SU-DHL-6 (cell line): ENCODE results near the gene MYDGF.

Experiments
- H2AFZ ChIP-seq: fragments of 200-600 bp; sonication (generic); 2 replicates; pipeline ENCODE4 v1.6.1; 2014; ENCODE audit warnings: low read depth, mild to moderate bottlenecking, moderate library complexity, mixed read lengths, antibody characterized with exemption, low read length; ENCODE audit not compliant: severe bottlenecking
- H3F3A ChIP-seq: fragments of 200-600 bp; shearing (Covaris generic); 2 replicates; pipeline ENCODE4 v1.6.0; 2016; ENCODE audit warnings: antibody characterized with exemption, mild to moderate bottlenecking; ENCODE audit not compliant: insufficient read depth
- H3K27ac ChIP-seq: fragments of 200-600 bp; sonication (generic); 2 replicates; pipeline ENCODE4 v1.5.1; 2016; ENCODE audit warnings: low read depth, mild to moderate bottlenecking, low read length, moderate library complexity, mixed read lengths
- H3K27me3 ChIP-seq: fragments of 200-600 bp; sonication (generic), shearing (Covaris generic); 2 replicates; pipeline ENCODE4 v1.6.0; 2014; ENCODE audit warnings: mild to moderate bottlenecking, low read length
- H3K36me3 ChIP-seq: fragments of 200-600 bp; sonication (generic); 2 replicates; pipeline ENCODE4 v1.6.1; 2014; ENCODE audit warnings: mild to moderate bottlenecking, low read length, mixed read lengths
- H3K4me2 ChIP-seq: fragments of 300-600, 200-600 bp; shearing (Covaris generic), sonication (generic); 2 replicates; pipeline ENCODE4 v1.6.0; 2014; ENCODE audit warnings: low read length, low read depth, mild to moderate bottlenecking; ENCODE audit not compliant: poor library complexity, severe bottlenecking
- H3K4me3 ChIP-seq: fragments of 200-600 bp; sonication (generic); 2 replicates; pipeline ENCODE4 v1.5.1; 2014; ENCODE audit warnings: antibody characterized with exemption, low read length, mild to moderate bottlenecking, mixed read lengths; ENCODE audit not compliant: insufficient read depth, poor library complexity, severe bottlenecking
- H3K79me2 ChIP-seq: fragments of 200-600 bp; sonication (generic); 2 replicates; pipeline ENCODE4 v1.6.1; 2014; ENCODE audit warnings: mild to moderate bottlenecking, low read length, moderate library complexity; ENCODE audit not compliant: insufficient read depth
- H3K9ac ChIP-seq: fragments of 200-600 bp; sonication (generic); 2 replicates; pipeline ENCODE4 v1.7.0; 2014; ENCODE audit warnings: mild to moderate bottlenecking, low read length
- H3K9me2 ChIP-seq: fragments of 200-600 bp; sonication (generic); replicated peaks from 2 replicates; pipeline ENCODE4 v1.6.1; 2014; ENCODE audit warnings: low read length; ENCODE audit not compliant: insufficient read depth
- H3K9me3 ChIP-seq: fragments of 200-600 bp; sonication (generic); 2 replicates; pipeline ENCODE4 v1.6.1; 2014; ENCODE audit warnings: low read length, mixed read lengths; ENCODE audit not compliant: insufficient read depth
- H4K20me1 ChIP-seq: fragments of 200-600 bp; sonication (generic); 2 replicates; pipeline ENCODE4 v1.6.1; 2014; ENCODE audit warnings: low read depth, mild to moderate bottlenecking, antibody characterized with exemption, low read length, moderate library complexity, mixed read lengths
- EZH2phosphoT487 ChIP-seq: fragments of 200-600 bp; sonication (generic), shearing (Covaris generic); conservative IDR thresholded peaks from 2 replicates; pipeline ENCODE4 v1.6.1; 2018; ENCODE audit warnings: mild to moderate bottlenecking, antibody characterized with exemption, low read length, moderate library complexity, mixed read lengths
- TF ChIP-seq, protein P1 (sequence below): fragments of 200-600 bp; sonication (generic); IDR thresholded peaks from one replicate; pipeline ENCODE4 v1.5.1; 2017; ENCODE audit warnings: antibody characterized with exemption, mild to moderate bottlenecking, low read length, moderate library complexity; ENCODE audit not compliant: insufficient read depth, poor library complexity, severe bottlenecking

Gene MYDGF

DNA sequence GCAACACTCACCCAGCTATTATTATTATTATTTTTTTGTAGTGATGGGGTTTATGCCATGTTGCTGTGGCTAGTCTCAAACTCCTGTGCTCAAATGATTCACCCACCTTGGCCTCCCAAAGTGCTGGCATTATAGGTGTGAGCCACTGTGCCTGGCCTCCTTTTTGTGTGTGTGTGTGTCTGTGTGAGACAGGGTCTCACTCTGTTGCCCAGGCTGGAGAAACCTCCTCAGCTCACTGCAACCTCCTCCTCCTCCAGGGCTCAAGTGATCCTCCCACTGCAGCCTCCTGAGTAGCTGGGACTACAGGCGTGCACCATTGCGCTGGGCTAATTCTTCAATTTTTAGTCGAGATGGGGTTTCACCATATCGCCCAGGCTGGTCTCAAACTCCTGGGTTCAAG lies 3.6 kb upstream of the MYDGF start:
- H3K9me2 ChIP-seq = no peaks in the 10 kb centered on the region
- H3K4me3 ChIP-seq = no peak overlapping the region
- no peaks in the 10 kb centered on the region for H4K20me1 ChIP-seq
- no peaks in the 10 kb centered on the region for H3K36me3 ChIP-seq
- H3K9ac ChIP-seq = no peak overlapping the region
- H3K79me2 ChIP-seq = peaks cover 13% of the 10 kb centered on the region; the same call in 1 of the 2 replicates
- H3F3A ChIP-seq = peaks cover 22% of the 10 kb centered on the region
- no peak overlapping the region for H3K27ac ChIP-seq
- no peak overlapping the region for H2AFZ ChIP-seq
- H3K4me2 ChIP-seq = no peak overlapping the region
- TF ChIP-seq EZH2phosphoT487 = no peak
- TF ChIP-seq, protein P1, sequence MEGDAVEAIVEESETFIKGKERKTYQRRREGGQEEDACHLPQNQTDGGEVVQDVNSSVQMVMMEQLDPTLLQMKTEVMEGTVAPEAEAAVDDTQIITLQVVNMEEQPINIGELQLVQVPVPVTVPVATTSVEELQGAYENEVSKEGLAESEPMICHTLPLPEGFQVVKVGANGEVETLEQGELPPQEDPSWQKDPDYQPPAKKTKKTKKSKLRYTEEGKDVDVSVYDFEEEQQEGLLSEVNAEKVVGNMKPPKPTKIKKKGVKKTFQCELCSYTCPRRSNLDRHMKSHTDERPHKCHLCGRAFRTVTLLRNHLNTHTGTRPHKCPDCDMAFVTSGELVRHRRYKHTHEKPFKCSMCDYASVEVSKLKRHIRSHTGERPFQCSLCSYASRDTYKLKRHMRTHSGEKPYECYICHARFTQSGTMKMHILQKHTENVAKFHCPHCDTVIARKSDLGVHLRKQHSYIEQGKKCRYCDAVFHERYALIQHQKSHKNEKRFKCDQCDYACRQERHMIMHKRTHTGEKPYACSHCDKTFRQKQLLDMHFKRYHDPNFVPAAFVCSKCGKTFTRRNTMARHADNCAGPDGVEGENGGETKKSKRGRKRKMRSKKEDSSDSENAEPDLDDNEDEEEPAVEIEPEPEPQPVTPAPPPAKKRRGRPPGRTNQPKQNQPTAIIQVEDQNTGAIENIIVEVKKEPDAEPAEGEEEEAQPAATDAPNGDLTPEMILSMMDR = no peak
- no peaks in the 10 kb centered on the region for H3K9me3 ChIP-seq
- H3K27me3 ChIP-seq = no peaks in the 10 kb centered on the region

DNA sequence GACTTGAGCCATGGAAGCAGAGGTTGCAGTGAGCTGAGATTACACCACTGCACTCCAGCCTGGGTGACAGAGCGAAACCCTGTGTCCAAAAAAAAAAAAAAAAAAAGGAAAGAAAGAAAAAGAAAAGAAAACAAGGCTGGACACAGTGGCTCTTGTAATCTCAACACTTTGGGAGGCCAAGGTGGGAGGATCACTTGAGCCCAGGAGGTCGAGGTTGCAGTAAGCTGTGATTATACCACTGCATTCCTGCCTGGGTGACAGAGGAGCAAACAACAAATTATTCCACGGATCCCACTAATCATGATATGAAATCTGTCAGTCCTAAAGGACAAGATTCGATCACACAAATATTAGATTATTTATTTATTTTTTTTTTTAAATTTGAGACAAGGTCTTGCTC lies 3.1 kb upstream of the MYDGF start:
- TF ChIP-seq, protein P1 = no peak
- TF ChIP-seq EZH2phosphoT487 = no peak
- H3K79me2 ChIP-seq = peaks cover 15% of the 10 kb centered on the region; the same call in 1 of the 2 replicates
- no peak overlapping the region for H3K4me2 ChIP-seq
- no peak overlapping the region for H3K27ac ChIP-seq
- H2AFZ ChIP-seq = no peak overlapping the region
- H3K9me2 ChIP-seq = no peaks in the 10 kb centered on the region
- H3K9me3 ChIP-seq = no peaks in the 10 kb centered on the region
- H3K9ac ChIP-seq = no peak overlapping the region
- no peaks in the 10 kb centered on the region for H4K20me1 ChIP-seq
- H3F3A ChIP-seq = peaks cover 22% of the 10 kb centered on the region
- no peaks in the 10 kb centered on the region for H3K27me3 ChIP-seq
- peaks cover 2% of the 10 kb centered on the region; the same call in 1 of the 2 replicates for H3K36me3 ChIP-seq
- H3K4me3 ChIP-seq = no peak overlapping the region

DNA sequence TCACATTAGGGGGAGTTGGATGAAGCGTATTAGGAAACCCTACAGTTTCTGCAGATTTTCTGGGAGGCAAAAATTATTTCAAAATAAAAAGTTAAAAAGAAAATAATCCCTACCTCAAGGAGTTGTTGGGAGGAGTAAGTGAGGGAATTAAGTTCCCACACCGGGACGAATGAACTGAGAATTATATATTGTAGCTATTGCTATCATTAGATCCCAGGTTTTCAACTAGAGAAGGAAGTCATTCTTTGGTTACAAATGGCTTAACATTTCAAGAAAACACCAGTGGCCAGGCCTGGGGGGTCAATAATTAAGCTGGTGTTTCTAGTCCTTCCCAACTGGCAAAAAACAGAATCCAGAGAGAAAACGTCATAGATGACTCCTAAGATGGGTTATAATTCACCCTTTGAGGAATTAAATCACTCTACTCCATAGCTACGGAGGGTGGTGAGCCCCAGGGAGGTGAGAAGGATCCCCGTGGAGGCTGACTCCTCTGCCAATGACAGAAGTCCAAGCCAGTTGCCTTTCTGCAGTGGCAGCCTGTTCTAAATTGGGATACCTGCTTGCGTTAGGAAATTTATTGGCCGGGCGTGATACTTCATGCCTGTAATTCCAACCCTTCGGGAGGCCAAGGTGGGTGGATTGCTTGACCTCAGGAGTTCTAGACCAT lies 1.2 kb upstream of the MYDGF start:
- Histone ChIP-seq H3K79me2 (peaks cover 15% of the 10 kb centered on the region; the same call in 1 of the 2 replicates), H3F3A (peaks cover 22% of the 10 kb centered on the region), H4K20me1 (no peaks in the 10 kb centered on the region), H3K27ac (no peak overlapping the region), H3K4me2 (no peak overlapping the region), H3K9me3 (no peaks in the 10 kb centered on the region), H3K9me2 (no peaks in the 10 kb centered on the region), H2AFZ (no peak overlapping the region), H3K9ac (no peak overlapping the region), H3K27me3 (no peaks in the 10 kb centered on the region), H3K36me3 (peaks cover 3% of the 10 kb centered on the region; the same call in 1 of the 2 replicates), H3K4me3 (no peak overlapping the region)
- no peak for TF ChIP-seq EZH2phosphoT487
- TF ChIP-seq, protein P1 = no peak
